SK-N-SH (cell line): ENCODE measurements around the gene LBX1. TPM values are rescaled to one million over a fixed set of nuclear protein-coding genes. Genes with fewer than 3 reads are reported as not detected.

Experiments used
- CTCF ChIA-PET: fragments of 300-600, 350-600 bp; formaldehyde crosslinking; extraction: SDS; loops from one replicate; lab custom pipeline; 2021; lab: Yijun Ruan, JAX
- POLR2A ChIA-PET: fragments of 350-600 bp; sonication (Branson Sonifier 250); formaldehyde crosslinking; extraction: SDS; loops from one replicate; lab custom pipeline; 2020; ENCODE audit warnings: antibody characterized with exemption, inconsistent platforms; lab: Yijun Ruan, JAX
- DNase-seq: peaks from one replicate; pipeline ENCODE4 v3.0.0; 2012
- H2AFZ ChIP-seq: fragments of 200-600 bp; sonication (generic); 2 replicates; pipeline ENCODE4 v1.8.1; 2016; ENCODE audit warnings: antibody characterized with exemption, mild to moderate bottlenecking, low read depth
- H3F3A ChIP-seq: fragments of 200-600 bp; sonication (generic); replicated peaks from 2 replicates; pipeline ENCODE3; 2016; ENCODE audit warnings: antibody characterized with exemption, mild to moderate bottlenecking; ENCODE audit not compliant: insufficient read depth
- H3K27ac ChIP-seq, 2 experiments: fragments of 200-500 bp in 1 of 2; fragments of 200-600 bp in 1 of 2; sonication (Bioruptor generic) in 1 of 2; sonication (generic), shearing (Covaris generic) in 1 of 2; 2 replicates each; pipeline versions ENCODE4 v1.5.1 to v1.6.1; 2014 to 2016; ENCODE audit warnings: low read depth in 2 of 2, inconsistent platforms in 1 of 2, low read length in 1 of 2, mild to moderate bottlenecking in 1 of 2, mixed read lengths in 1 of 2
- H3K27me3 ChIP-seq: fragments of 200-600 bp; sonication (generic), shearing (Covaris generic); 2 replicates; pipeline ENCODE4 v1.6.1; 2016; ENCODE audit warnings: mixed run types; ENCODE audit not compliant: insufficient read depth
- H3K36me3 ChIP-seq, 2 experiments: fragments of 200-500 bp in 1 of 2; fragments of 200-600 bp in 1 of 2; sonication (Bioruptor generic) in 1 of 2; sonication (generic) in 1 of 2; replicated peaks in 1 of 2; 2 replicates each; pipeline versions ENCODE3 to v1.5.1; 2014 to 2016; ENCODE audit warnings: low read length in 1 of 2, mild to moderate bottlenecking in 1 of 2; ENCODE audit not compliant: insufficient read depth in 2 of 2, control insufficient read depth in 1 of 2
- H3K4me1 ChIP-seq, 2 experiments: fragments of 200-500 bp in 1 of 2; fragments of 200-600 bp in 1 of 2; sonication (Bioruptor generic) in 1 of 2; sonication (generic), shearing (Covaris generic) in 1 of 2; 2 replicates each; pipeline versions ENCODE4 v1.5.1 to v1.6.1; 2014 to 2016; ENCODE audit warnings: low read depth in 1 of 2, low read length in 1 of 2, mixed run types in 1 of 2; ENCODE audit not compliant: insufficient read depth in 2 of 2, control insufficient read depth in 1 of 2
- H3K4me2 ChIP-seq: fragments of 200-600 bp; sonication (generic), shearing (Covaris generic); 2 replicates; pipeline ENCODE4 v1.6.1; 2017; ENCODE audit warnings: mixed run types
- H3K4me3 ChIP-seq, 2 experiments: fragments of 200-500 bp in 1 of 2; fragments of 200-600 bp in 1 of 2; sonication (Bioruptor generic) in 1 of 2; sonication (generic), shearing (Covaris generic) in 1 of 2; 2 replicates each; pipeline versions ENCODE4 v1.5.1 to v1.8.1; 2014 to 2016; ENCODE audit warnings: low read depth in 2 of 2, inconsistent platforms in 1 of 2, low read length in 1 of 2, mild to moderate bottlenecking in 1 of 2, mixed read lengths in 1 of 2, moderate library complexity in 1 of 2
- H3K79me2 ChIP-seq: fragments of 200-600 bp; sonication (generic); 2 replicates; pipeline ENCODE4 v1.8.1; 2017; ENCODE audit warnings: mild to moderate bottlenecking; ENCODE audit not compliant: insufficient read depth
- H3K9ac ChIP-seq: fragments of 200-600 bp; sonication (generic); 2 replicates; pipeline ENCODE4 v1.6.1; 2017; ENCODE audit warnings: mixed run types
- H3K9me2 ChIP-seq: fragments of 200-600 bp; sonication (generic); 2 replicates; pipeline ENCODE4 v1.6.1; 2017; ENCODE audit warnings: mixed run types
- H3K9me3 ChIP-seq: fragments of 200-600 bp; sonication (generic); 2 replicates; pipeline ENCODE4 v1.6.1; 2017; ENCODE audit warnings: mixed run types, mild to moderate bottlenecking, moderate library complexity
- H4K20me1 ChIP-seq: fragments of 200-600 bp; sonication (generic); 2 replicates; pipeline ENCODE4 v1.6.1; 2017; ENCODE audit warnings: mild to moderate bottlenecking, mixed run types; ENCODE audit not compliant: insufficient read depth
- EP300 ChIP-seq, 2 experiments: IDR thresholded peaks; 2 replicates each; pipeline versions ENCODE4 v1.4.0 to v1.6.1; 2012; ENCODE audit warnings: borderline replicate concordance in 1 of 2, low read depth in 1 of 2, low read length in 1 of 2
- EZH2phosphoT487 ChIP-seq: fragments of 200-600 bp; sonication (generic); IDR thresholded peaks from 2 replicates; pipeline ENCODE4 v1.6.1; 2017; ENCODE audit warnings: low read depth, mixed run types, mild to moderate bottlenecking, antibody characterized with exemption, moderate library complexity, borderline replicate concordance
- FOXJ3 ChIP-seq: sonication (generic); formaldehyde crosslinking; IDR thresholded peaks from 2 replicates; pipeline ENCODE4 v1.5.1; 2020; ENCODE audit warnings: mild to moderate bottlenecking, missing genetic modification reagents
- FOXM1 ChIP-seq: IDR thresholded peaks from 2 replicates; pipeline ENCODE4 v1.4.0; 2012; ENCODE audit warnings: low read depth, mild to moderate bottlenecking
- GABPA ChIP-seq: IDR thresholded peaks from 2 replicates; pipeline ENCODE4 v1.4.0; 2012; ENCODE audit warnings: low read depth, mild to moderate bottlenecking
- GATA2 ChIP-seq: sonication (generic); formaldehyde crosslinking; IDR thresholded peaks from 2 replicates; pipeline ENCODE4 v1.5.0; 2020; ENCODE audit warnings: mild to moderate bottlenecking, missing genetic modification reagents
- JUND ChIP-seq: IDR thresholded peaks from 2 replicates; pipeline ENCODE4 v1.4.0; 2012
- MEF2A ChIP-seq: IDR thresholded peaks from 2 replicates; pipeline ENCODE4 v1.4.0; 2012; ENCODE audit warnings: low read depth, borderline replicate concordance
- NFIC ChIP-seq: IDR thresholded peaks from 2 replicates; pipeline ENCODE4 v1.4.0; 2012; ENCODE audit warnings: borderline replicate concordance
- NRF1 ChIP-seq: IDR thresholded peaks from 2 replicates; pipeline ENCODE4 v1.6.1; 2012; ENCODE audit warnings: low read depth, mild to moderate bottlenecking, low read length
- RAD21 ChIP-seq: IDR thresholded peaks from 2 replicates; pipeline ENCODE4 v1.6.1; 2012; ENCODE audit warnings: mild to moderate bottlenecking, low read length
- RCOR1 ChIP-seq: fragments of 150-350 bp; IDR thresholded peaks from 2 replicates; pipeline ENCODE4 v1.6.1; 2017; ENCODE audit warnings: antibody characterized with exemption, low read length
- REST ChIP-seq: IDR thresholded peaks from 2 replicates; pipeline ENCODE4 v1.6.1; 2012; ENCODE audit warnings: mild to moderate bottlenecking, low read depth, low read length, moderate library complexity
- RFX5 ChIP-seq: IDR thresholded peaks from 2 replicates; pipeline ENCODE4 v1.6.1; 2012; ENCODE audit warnings: mild to moderate bottlenecking, improper control_type of control experiment, low read length
- RXRA ChIP-seq: IDR thresholded peaks from 2 replicates; pipeline ENCODE4 v1.4.0; 2012; ENCODE audit warnings: low read depth, mild to moderate bottlenecking, borderline replicate concordance
- SIN3A ChIP-seq: IDR thresholded peaks from 2 replicates; pipeline ENCODE4 v1.6.1; 2012; ENCODE audit warnings: low read depth, mild to moderate bottlenecking, low read length, moderate library complexity, borderline replicate concordance
- SMC3 ChIP-seq: IDR thresholded peaks from 2 replicates; pipeline ENCODE4 v1.6.1; 2012; ENCODE audit warnings: low read depth, low read length, improper control_type of control experiment
- TAF1 ChIP-seq: IDR thresholded peaks from 2 replicates; pipeline ENCODE4 v1.6.1; 2012; ENCODE audit warnings: low read depth, mild to moderate bottlenecking, low read length, moderate library complexity, borderline replicate concordance
- TEAD4 ChIP-seq: IDR thresholded peaks from 2 replicates; pipeline ENCODE4 v1.4.0; 2012; ENCODE audit warnings: mild to moderate bottlenecking, borderline replicate concordance; ENCODE audit not compliant: insufficient read depth
- USF1 ChIP-seq: IDR thresholded peaks from 2 replicates; pipeline ENCODE4 v1.4.0; 2012; ENCODE audit warnings: low read depth, borderline replicate concordance
- ZBTB33 ChIP-seq: IDR thresholded peaks from 2 replicates; pipeline ENCODE4 v1.4.0; 2012; ENCODE audit warnings: low read depth, borderline replicate concordance
- WGBS: methylation state at CpG from one replicate; pipeline ENCODE4 v1.1.6; 2017; ENCODE audit warnings: low lambda C conversion rate; 5-methylcytosine and 5-hydroxymethylcytosine counted together
- polyA plus RNA-seq, 3 experiments: library from polyadenylated mRNA; depleted of rRNA; stranded (reverse); fragments of >200 nt; gene quantifications; 2 replicates each; pipeline ENCODE4 v1.2.3, GENCODE V29; 2012

LBX1 gene
- polyA plus RNA-seq, 1 of the 3 experiments (the other 2 are of a cell fraction): not detected

- Histone ChIP-seq H3K9me3 (no peaks in the 10 kb centered on the region), H3K9me2 (no peaks in the 10 kb centered on the region), H3K4me2 (no peak overlapping the region), H3K36me3 (no peaks in the 10 kb centered on the region), H4K20me1 (no peaks in the 10 kb centered on the region), H3K9ac (no peak overlapping the region), H3K4me1 (no peaks in the 10 kb centered on the region)
- POLR2A ChIA-PET: no interaction called here
- no peak for DNase-seq
- WGBS: 51% methylated on average over 13 of the region's 15 CpGs
- TF ChIP-seq GABPA (no peak), RXRA (no peak), NRF1 (no peak), TEAD4 (no peak), RFX5 (no peak), NFIC (no peak)
- TF ChIP-seq, all 33 proteins: peak for 0
- Histone ChIP-seq H3K27me3 (peaks cover 32% of the 10 kb centered on the region), H3F3A (no peaks in the 10 kb centered on the region), H3K27ac (no peak overlapping the region), H2AFZ (no peak overlapping the region), H3K4me3 (no peak overlapping the region), H3K79me2 (no peaks in the 10 kb centered on the region)
- CTCF ChIA-PET: interaction anchor here (1.3 to 1.4 kb wide), 2 partner anchors 31 to 43 kb away, joined by 3 to 4 read pairs; no protein-coding TSS in a partner anchor
These were observed 19.9 kb upstream of the LBX1 start for GRCh38 chr10:101249171-101249581.

GRCh38 chr10:101246639-101247038 lies 17.4 kb upstream of the LBX1 start:
- no peak overlapping the region for H3K4me3 ChIP-seq
- no peak overlapping the region for H3K9ac ChIP-seq
- H4K20me1 ChIP-seq: no peaks in the 10 kb centered on the region
- DNase-seq: no peak
- H3K9me2 ChIP-seq: no peaks in the 10 kb centered on the region
- H3K79me2 ChIP-seq: no peaks in the 10 kb centered on the region
- ChIA-PET CTCF (no interaction called here), POLR2A (no interaction called here)
- peaks cover 32% of the 10 kb centered on the region for H3K27me3 ChIP-seq
- 36% methylated on average over 2 of the region's 2 CpGs for WGBS
- H3K36me3 ChIP-seq: no peaks in the 10 kb centered on the region
- no peak overlapping the region for H3K4me2 ChIP-seq
- H3K9me3 ChIP-seq: no peaks in the 10 kb centered on the region
- H3K4me1 ChIP-seq: no peaks in the 10 kb centered on the region
- no peak overlapping the region for H3K27ac ChIP-seq
- H3F3A ChIP-seq: no peaks in the 10 kb centered on the region
- TF ChIP-seq FOXM1 (no peak), MEF2A (no peak), TAF1 (no peak), ZBTB33 (no peak), JUND (no peak), NRF1 (no peak), USF1 (no peak), RCOR1 (no peak), FOXJ3 (CRISPR knock-in tag) (no peak), EP300 (IDR thresholded peaks at IDR 0.05; ENCODE audit: borderline replicate concordance in 1 of 2, low read depth in 1 of 2, low read length in 1 of 2) (no peak), REST (no peak), SIN3A (no peak), GABPA (no peak), EZH2phosphoT487 (no peak), SMC3 (no peak), GATA2 (CRISPR knock-in tag) (no peak), RAD21 (no peak)
- H2AFZ ChIP-seq: no peak overlapping the region
